Glutamatergic neuron (in vitro differentiated cells): ENCODE data around the gene TSSK6. TPM values are rescaled to one million over a fixed set of nuclear protein-coding genes. Genes with fewer than 3 reads are reported as not detected.

Experiments used
- DNase-seq: peaks from one replicate; pipeline ENCODE4 v3.0.0; 2022
- H3K27ac Mint-ChIP-seq: one replicate; pipeline ENCODE4 v1.8.0; 2020; ENCODE audit warnings: mild to moderate bottlenecking, mixed read lengths, inconsistent platforms; ENCODE audit not compliant: unreplicated experiment
- H3K27me3 Mint-ChIP-seq: one replicate; pipeline ENCODE4 v1.8.0; 2020; ENCODE audit warnings: mild to moderate bottlenecking, moderate library complexity, mixed read lengths, inconsistent platforms; ENCODE audit not compliant: unreplicated experiment
- H3K36me3 Mint-ChIP-seq: one replicate; pipeline ENCODE4 v1.8.0; 2020; ENCODE audit warnings: mild to moderate bottlenecking, mixed read lengths, inconsistent platforms; ENCODE audit not compliant: unreplicated experiment
- H3K4me1 Mint-ChIP-seq: one replicate; pipeline ENCODE4 v1.8.0; 2020; ENCODE audit warnings: mild to moderate bottlenecking, low read depth, mixed read lengths, inconsistent platforms; ENCODE audit not compliant: unreplicated experiment
- H3K4me3 Mint-ChIP-seq: one replicate; pipeline ENCODE4 v1.8.0; 2020; ENCODE audit warnings: mild to moderate bottlenecking, mixed read lengths, inconsistent platforms; ENCODE audit not compliant: unreplicated experiment
- H3K9me3 Mint-ChIP-seq: one replicate; pipeline ENCODE4 v1.8.0; 2020; ENCODE audit warnings: mild to moderate bottlenecking, moderate library complexity, mixed read lengths, inconsistent platforms; ENCODE audit not compliant: unreplicated experiment
- CTCF ChIP-seq: fragments of 200-600 bp; sonication (generic); IDR thresholded peaks from one replicate; pipeline ENCODE4 v1.5.0; 2021; ENCODE audit not compliant: partially characterized antibody, unreplicated experiment
- total RNA-seq: library from RNA; stranded (reverse); fragmentation: NEBNext Ultra II Directional; extraction: Animal tissue kit (Norgen Biotek cat#: 25700); gene quantifications from one replicate; pipeline ENCODE4 v1.2.1, GENCODE V29; 2021; ENCODE audit not compliant: unreplicated experiment

The TSSK6 gene
- total RNA-seq, 1 donor from 2014 or later = 1.7 TPM

GRCh38 chr19:19520989-19521388, 5.6 kb upstream of the TSSK6 start:
- DNase-seq = no peak
- peaks cover 6% of the 10 kb centered on the region for H3K27me3 Mint-ChIP-seq
- H3K36me3 Mint-ChIP-seq = no peaks in the 10 kb centered on the region
- peaks cover 1% of the 10 kb centered on the region for H3K9me3 Mint-ChIP-seq
- H3K4me3 Mint-ChIP-seq = peak overlapping the region; percentile 30
- H3K4me1 Mint-ChIP-seq = peaks cover 8% of the 10 kb centered on the region
- H3K27ac Mint-ChIP-seq = peak overlapping the region; percentile 29
- no peak for TF ChIP-seq CTCF

- H3K9me3 Mint-ChIP-seq = peaks cover 5% of the 10 kb centered on the region
- peaks cover 6% of the 10 kb centered on the region for H3K27me3 Mint-ChIP-seq
- H3K36me3 Mint-ChIP-seq = no peaks in the 10 kb centered on the region
- peak overlapping the region; percentile 91 for H3K4me3 Mint-ChIP-seq
- TF ChIP-seq CTCF = no peak
- no peaks in the 10 kb centered on the region for H3K4me1 Mint-ChIP-seq
- DNase-seq = no peak
- no peak overlapping the region for H3K27ac Mint-ChIP-seq
These were observed 1.9 kb upstream of the TSSK6 start for GRCh38 chr19:19517235-19517619.

GRCh38 chr19:19515642-19516519, 533 bp upstream of the TSSK6 start, which contains the start of gene NDUFA13:
Gene NDUFA13 (plus strand): TSS chr19:19516225. CDS start chr19:19516239, 14 bp downstream.
- peak within 1 kb of the TSS; percentile 85 for H3K27ac Mint-ChIP-seq
- peak within 1 kb of the TSS; percentile 91 for H3K4me3 Mint-ChIP-seq
- no peaks in the 10 kb centered on the region for H3K36me3 Mint-ChIP-seq
- H3K9me3 Mint-ChIP-seq = peaks cover 5% of the 10 kb centered on the region
- H3K4me1 Mint-ChIP-seq = no peaks in the 10 kb centered on the region
- DNase-seq = peak; percentile 96
- peaks cover 15% of the 10 kb centered on the region for H3K27me3 Mint-ChIP-seq
- TF ChIP-seq CTCF = no peak

- DNase-seq = no peak
- Mint-ChIP-seq H3K9me3 (peaks cover 8% of the 10 kb centered on the region), H3K27me3 (peaks cover 16% of the 10 kb centered on the region), H3K4me1 (peaks cover 5% of the 10 kb centered on the region), H3K36me3 (no peaks in the 10 kb centered on the region), H3K4me3 (no peak overlapping the region), H3K27ac (peak overlapping the region; percentile 33)
- no peak for TF ChIP-seq CTCF
These were observed 1.1 kb downstream of the TSSK6 start for GRCh38 chr19:19514215-19514657.

GRCh38 chr19:19513682-19514081, 1.7 kb downstream of the TSSK6 start:
- Mint-ChIP-seq H3K4me3 (no peak overlapping the region), H3K36me3 (no peaks in the 10 kb centered on the region), H3K9me3 (peaks cover 12% of the 10 kb centered on the region), H3K27ac (no peak overlapping the region), H3K27me3 (peaks cover 16% of the 10 kb centered on the region), H3K4me1 (peaks cover 5% of the 10 kb centered on the region)
- no peak for DNase-seq
- TF ChIP-seq CTCF = no peak
